GM10266 (cell line): ENCODE results near the gene FANCC.

Experiments
- DNase-seq: peaks from one replicate; pipeline ENCODE4 v3.0.0; 2012; ENCODE audit errors: extremely low spot score
- TF ChIP-seq, protein P1 (sequence below): IDR thresholded peaks from 2 replicates; pipeline ENCODE4 v1.5.1; 2012; ENCODE audit warnings: mild to moderate bottlenecking, low read depth; ENCODE audit not compliant: control insufficient read depth, insufficient read depth; ENCODE audit errors: missing control alignments

FANCC gene

GRCh38 chr9:95060916-95061315 is 256.6 kb downstream of the FANCC start:
- DNase-seq, result no peak
- TF ChIP-seq, protein P1, sequence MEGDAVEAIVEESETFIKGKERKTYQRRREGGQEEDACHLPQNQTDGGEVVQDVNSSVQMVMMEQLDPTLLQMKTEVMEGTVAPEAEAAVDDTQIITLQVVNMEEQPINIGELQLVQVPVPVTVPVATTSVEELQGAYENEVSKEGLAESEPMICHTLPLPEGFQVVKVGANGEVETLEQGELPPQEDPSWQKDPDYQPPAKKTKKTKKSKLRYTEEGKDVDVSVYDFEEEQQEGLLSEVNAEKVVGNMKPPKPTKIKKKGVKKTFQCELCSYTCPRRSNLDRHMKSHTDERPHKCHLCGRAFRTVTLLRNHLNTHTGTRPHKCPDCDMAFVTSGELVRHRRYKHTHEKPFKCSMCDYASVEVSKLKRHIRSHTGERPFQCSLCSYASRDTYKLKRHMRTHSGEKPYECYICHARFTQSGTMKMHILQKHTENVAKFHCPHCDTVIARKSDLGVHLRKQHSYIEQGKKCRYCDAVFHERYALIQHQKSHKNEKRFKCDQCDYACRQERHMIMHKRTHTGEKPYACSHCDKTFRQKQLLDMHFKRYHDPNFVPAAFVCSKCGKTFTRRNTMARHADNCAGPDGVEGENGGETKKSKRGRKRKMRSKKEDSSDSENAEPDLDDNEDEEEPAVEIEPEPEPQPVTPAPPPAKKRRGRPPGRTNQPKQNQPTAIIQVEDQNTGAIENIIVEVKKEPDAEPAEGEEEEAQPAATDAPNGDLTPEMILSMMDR, result no peak

DNA sequence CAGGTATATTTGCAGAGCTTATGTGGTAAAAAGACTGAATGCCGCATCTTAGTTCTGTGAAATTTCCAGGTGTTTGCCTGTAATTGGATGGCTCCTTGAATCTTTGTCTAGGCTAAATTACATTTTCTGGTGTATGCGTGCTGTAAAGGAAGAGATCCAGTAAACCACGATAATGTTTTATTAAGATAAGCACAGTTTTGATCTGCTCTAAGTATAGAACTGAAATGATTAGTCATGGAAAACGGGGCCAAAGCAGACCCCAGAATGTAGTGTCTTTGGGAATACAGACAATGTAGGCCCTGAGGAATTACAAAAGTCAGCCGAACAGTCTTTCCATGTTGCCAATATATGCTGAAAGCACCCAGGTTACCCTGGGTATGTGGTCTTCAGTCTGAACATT is 257.3 kb downstream of the FANCC start:
- TF ChIP-seq, protein P1, result no peak
- no peak for DNase-seq

DNA sequence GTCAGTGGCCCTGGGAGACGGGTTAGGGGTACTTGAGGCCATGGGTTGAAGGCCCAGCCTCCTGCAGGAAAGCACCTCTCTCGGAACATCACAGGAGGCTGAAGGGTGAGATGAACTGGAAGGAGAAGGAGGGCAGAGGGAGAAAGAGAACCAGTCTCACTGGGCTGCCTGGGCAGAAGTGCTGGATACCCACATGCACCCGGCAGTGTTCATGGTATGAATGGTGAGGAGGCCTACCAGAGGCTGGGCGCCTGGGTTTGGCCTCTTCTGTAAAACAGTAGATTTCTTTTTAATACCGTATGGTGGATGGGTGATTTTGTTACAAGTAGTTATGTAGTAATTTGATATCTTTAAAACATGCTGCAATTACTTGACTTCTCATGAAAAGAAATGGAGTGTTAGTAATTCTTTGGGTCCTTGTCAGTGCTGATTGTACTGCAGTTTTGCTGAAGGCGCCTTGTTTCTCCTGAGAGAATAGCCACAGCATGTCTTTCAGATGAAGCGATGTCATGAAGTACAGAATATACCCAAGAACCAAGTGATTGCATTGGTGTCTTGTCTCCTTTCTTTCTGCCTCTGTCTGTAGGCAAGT is 258.6 kb downstream of the FANCC start:
- DNase-seq, result no peak

DNA sequence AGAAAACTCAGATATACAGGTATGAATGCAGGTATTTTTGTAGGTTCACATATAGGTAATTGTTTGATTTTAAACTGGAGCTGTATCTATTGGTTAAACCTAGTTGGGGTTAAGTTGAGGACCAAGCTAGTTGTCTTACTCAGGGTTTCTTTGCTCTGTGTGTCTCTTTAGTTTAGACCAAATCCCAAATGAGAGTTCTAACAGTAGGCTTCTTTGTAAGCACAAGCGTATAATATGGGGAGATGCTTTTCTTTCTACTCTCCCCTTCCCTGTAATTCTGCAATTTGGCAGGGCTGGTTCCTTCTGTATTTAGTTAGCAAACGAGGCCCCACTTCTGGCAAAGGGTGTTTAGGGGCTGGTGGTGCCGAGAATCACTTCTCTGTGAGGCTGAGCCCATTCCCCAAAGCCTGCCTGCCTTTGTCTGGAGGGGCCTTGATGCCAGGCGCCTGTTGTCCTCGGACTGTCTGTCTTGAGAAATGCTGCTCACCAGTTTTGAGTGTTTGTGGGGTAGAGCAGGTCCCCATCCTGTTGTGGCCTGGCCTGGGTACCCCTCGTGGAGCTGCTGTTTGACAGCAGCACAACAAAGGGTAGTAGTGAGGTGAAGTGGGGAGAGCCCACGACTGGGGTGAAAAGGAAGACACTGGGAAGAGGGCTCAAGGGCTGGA is 259.3 kb downstream of the FANCC start:
- TF ChIP-seq, protein P1, result no peak
- DNase-seq, result no peak

More for the DNA sequence above, 258.6 kb downstream of the FANCC start:
- TF ChIP-seq, protein P1, result no peak

DNA sequence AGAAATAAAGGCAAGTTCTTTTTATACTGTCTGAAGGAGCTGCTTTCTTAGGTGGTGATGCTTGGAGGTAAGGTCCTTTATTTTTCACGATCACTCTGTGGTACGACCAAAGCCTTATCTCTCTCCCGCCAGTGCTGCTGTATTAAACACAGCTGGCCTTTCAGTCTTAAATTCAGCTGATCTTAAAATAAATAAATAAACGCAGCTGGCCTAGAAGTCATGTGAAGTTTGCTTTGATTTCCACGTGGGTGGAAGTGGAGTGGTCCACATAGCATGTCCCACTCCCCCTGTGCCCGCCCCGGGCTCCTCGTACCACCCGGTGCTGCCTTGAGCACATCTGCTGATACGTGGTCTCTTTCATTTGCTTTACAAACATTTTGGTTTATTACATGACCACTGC is 260.4 kb downstream of the FANCC start:
- DNase-seq, result no peak
- TF ChIP-seq, protein P1, result no peak

GRCh38 chr9:95055851-95056551 is 261.5 kb downstream of the FANCC start:
- no peak for DNase-seq
- TF ChIP-seq, protein P1, result no peak
